ENCODE results near the gene ZNF749. TPM values are rescaled to one million over a fixed set of nuclear protein-coding genes. Genes with fewer than 3 reads are reported as not detected.

Gene ZNF749
- total and polyA plus RNA-seq, 10 of the 15 experiments (the other 5 are each of a cell fraction or from before 2014, with no cell fraction given), result 3.1 to 20.2 (median 13.7) TPM

- Histone ChIP-seq H3K9me3 (replicated peaks; ENCODE audit: control insufficient read depth, insufficient read depth, low read length) (no peaks in the 10 kb centered on the region; the same call in 1 of the 3 replicates), H3K27ac (ENCODE audit: control insufficient read depth, insufficient read depth) (no peak overlapping the region), H3K9ac (ENCODE audit: control insufficient read depth, insufficient read depth, low read length) (no peak overlapping the region), H2AFZ (ENCODE audit: control insufficient read depth, low read depth, low read length) (no peak overlapping the region; the same call in 1 of the 2 replicates), H4K20me1 (ENCODE audit: control insufficient read depth, insufficient read depth) (no peaks in the 10 kb centered on the region), H3K4me3 (no peak overlapping the region), H3K4me2 (ENCODE audit: control insufficient read depth, insufficient read depth) (no peak overlapping the region), H3K27me3 (replicated peaks in 1 of 2; ENCODE audit: control insufficient read depth in 2 of 2, insufficient read depth in 2 of 2, low read length in 1 of 2) (no peaks in the 10 kb centered on the region), H3K36me3 (ENCODE audit: control insufficient read depth in 2 of 2, insufficient read depth in 2 of 2, low read length in 1 of 2) (0 out of 4 replicates have a peak, but pooled peaks cover 0 to 3% of the 10 kb centered on the region in 2 experiments), H3K79me2 (ENCODE audit: control insufficient read depth, insufficient read depth, low read length) (peaks cover 4% of the 10 kb centered on the region), H3K4me1 (ENCODE audit: control insufficient read depth, insufficient read depth, low read length) (no peaks in the 10 kb centered on the region)
- POLR2A ChIA-PET, result no interaction called here
- SMC1A ChIA-PET (ENCODE audit: uncharacterized antibody, unreplicated experiment), result interaction anchor here (0.6 to 2.0 kb wide), 4 partner anchors 12 to 412 kb away, joined by 3 to 9 read pairs (median 4); partner anchors contain the start of gene ZNF548
- DNase-seq (ENCODE audit: low read depth, low spot score) (peak; percentile 17), ATAC-seq (peak; percentile 85), FAIRE-seq (no peak)
- under 1% methylated on average over 8 of the region's 8 CpGs for WGBS (ENCODE audit: insufficient coverage, insufficient replicate concordance, low lambda C conversion rate, missing lambda C conversion rate)
- BruUV-seq (replicated peaks), result no TSS peak
- intact Hi-C loops (cut with micrococcal nuclease; ENCODE audit: unreplicated experiment), result loop anchor here (2.0 to 10.0 kb wide), 2 partner anchors 172 to 478 kb away; partner anchors contain the start of genes ZNF416 and ZNF814
- RAD21 ChIA-PET (ENCODE audit: unreplicated experiment), result no interaction called here
- CTCF ChIA-PET, result interaction anchor here (0.6 to 3.1 kb wide), 15 partner anchors 9 to 497 kb away, joined by 3 to 8 read pairs (median 4); partner anchors contain the start of genes TRAPPC2B, ZIM3, ZNF304 and ZNF547
- in situ Hi-C loops (cut with MboI), result no loop called here
- TF ChIP-seq SPI1 (IDR thresholded peaks at IDR 0.05; ENCODE audit: borderline replicate concordance, insufficient read depth, low read depth, low read length), result no peak
- TF ChIP-seq CTCF (IDR thresholded peaks at IDR 0.05 in 2 of 3, conservative IDR thresholded peaks at IDR 0.05 in 1 of 3; ENCODE audit: control insufficient read depth in 2 of 3, extremely low read depth in 1 of 3, insufficient read depth in 1 of 3, low read depth in 3 of 3, low read length in 3 of 3), result peak; percentile 70 to 89 (median 88)
- no peak for TF ChIP-seq TAF1 (IDR thresholded peaks at IDR 0.05; ENCODE audit: borderline replicate concordance, low read depth, low read length)
- TF ChIP-seq ETV6 (conservative IDR thresholded peaks at IDR 0.05 in 1 of 2, IDR thresholded peaks at IDR 0.05 in 1 of 2; ENCODE audit: borderline replicate concordance in 1 of 2, low read depth in 1 of 2), result no peak
- no peak for TF ChIP-seq ATF2 (IDR thresholded peaks at IDR 0.05; ENCODE audit: low read length)
- TF ChIP-seq STAT1 (conservative IDR thresholded peaks at IDR 0.05), result no peak
- peak; percentile 71; the same call in 1 of the 2 replicates for TF ChIP-seq YY1 (IDR thresholded peaks at IDR 0.05; ENCODE audit: low read depth, low read length)
- no peak for TF ChIP-seq FOXM1 (IDR thresholded peaks at IDR 0.05; ENCODE audit: low read depth, low read length)
- no peak for TF ChIP-seq HCFC1 (IDR thresholded peaks at IDR 0.05; ENCODE audit: low read length)
- TF ChIP-seq MLLT1 (IDR thresholded peaks at IDR 0.05), result 0 out of 2 replicates have a peak, but pooled peaks have one; percentile 31
- peak; percentile 25 for TF ChIP-seq RELA (IDR thresholded peaks at IDR 0.05; ENCODE audit: borderline replicate concordance, partially characterized antibody)
- TF ChIP-seq PAX5 (IDR thresholded peaks at IDR 0.05; ENCODE audit: borderline replicate concordance, low read depth, low read length), result 0 out of 2 replicates have a peak, but pooled peaks have one; percentile 24
- TF ChIP-seq NFYA (IDR thresholded peaks at IDR 0.05; ENCODE audit: borderline replicate concordance, low read depth, low read length), result no peak
- TF ChIP-seq SREBF2 (IDR thresholded peaks at IDR 0.05; ENCODE audit: low read length), result no peak
- no peak for TF ChIP-seq USF2 (IDR thresholded peaks at IDR 0.05; ENCODE audit: borderline replicate concordance, low read depth, low read length)
- no peak for TF ChIP-seq HDAC2 (IDR thresholded peaks at IDR 0.05)
- no peak for TF ChIP-seq MEF2A (IDR thresholded peaks at IDR 0.05; ENCODE audit: insufficient read depth, low read depth, low read length)
- no peak for TF ChIP-seq YBX1 (IDR thresholded peaks at IDR 0.05)
- peak; percentile 56 for TF ChIP-seq RUNX3 (IDR thresholded peaks at IDR 0.05; ENCODE audit: low read length)
These were observed 28.5 kb upstream of the ZNF749 start for GRCh38 chr19:57406516-57407123.

Measured in GM12878 (cell line).